ENCODE results near the gene SRD5A3.

DNA sequence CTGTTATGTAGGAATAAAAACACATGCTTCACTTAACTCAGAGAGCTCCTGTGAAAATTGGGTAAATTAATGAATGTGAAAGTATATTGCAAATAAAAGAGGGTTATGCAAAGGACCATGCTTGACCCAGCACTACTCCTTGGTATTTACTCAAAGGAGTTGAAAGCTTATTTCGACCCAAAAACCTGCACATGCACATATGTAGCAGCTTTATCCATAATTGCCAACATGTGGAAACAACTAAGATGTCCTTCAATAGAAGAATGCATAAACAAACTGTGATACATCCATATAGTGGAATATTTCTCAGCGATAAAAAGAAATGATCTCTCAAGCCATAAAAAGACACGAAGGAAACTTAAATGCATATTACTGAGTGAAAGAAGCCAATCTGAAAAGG, 41.7 kb upstream of the SRD5A3 start:
- TF ChIP-seq, protein P1, sequence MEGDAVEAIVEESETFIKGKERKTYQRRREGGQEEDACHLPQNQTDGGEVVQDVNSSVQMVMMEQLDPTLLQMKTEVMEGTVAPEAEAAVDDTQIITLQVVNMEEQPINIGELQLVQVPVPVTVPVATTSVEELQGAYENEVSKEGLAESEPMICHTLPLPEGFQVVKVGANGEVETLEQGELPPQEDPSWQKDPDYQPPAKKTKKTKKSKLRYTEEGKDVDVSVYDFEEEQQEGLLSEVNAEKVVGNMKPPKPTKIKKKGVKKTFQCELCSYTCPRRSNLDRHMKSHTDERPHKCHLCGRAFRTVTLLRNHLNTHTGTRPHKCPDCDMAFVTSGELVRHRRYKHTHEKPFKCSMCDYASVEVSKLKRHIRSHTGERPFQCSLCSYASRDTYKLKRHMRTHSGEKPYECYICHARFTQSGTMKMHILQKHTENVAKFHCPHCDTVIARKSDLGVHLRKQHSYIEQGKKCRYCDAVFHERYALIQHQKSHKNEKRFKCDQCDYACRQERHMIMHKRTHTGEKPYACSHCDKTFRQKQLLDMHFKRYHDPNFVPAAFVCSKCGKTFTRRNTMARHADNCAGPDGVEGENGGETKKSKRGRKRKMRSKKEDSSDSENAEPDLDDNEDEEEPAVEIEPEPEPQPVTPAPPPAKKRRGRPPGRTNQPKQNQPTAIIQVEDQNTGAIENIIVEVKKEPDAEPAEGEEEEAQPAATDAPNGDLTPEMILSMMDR (IDR thresholded peaks at IDR 0.05; ENCODE audit: extremely low read depth in 1 of 2, insufficient read depth in 1 of 2, low read depth in 1 of 2, low read length in 2 of 2): no peak
- TF ChIP-seq POLR2AphosphoS5 (IDR thresholded peaks at IDR 0.05; ENCODE audit: insufficient read depth, low read depth, low read length): no peak
- no peak for TF ChIP-seq MYC (IDR thresholded peaks at IDR 0.05; ENCODE audit: low read depth, low read length)
- TF ChIP-seq POLR2A (IDR thresholded peaks at IDR 0.05; ENCODE audit: low read depth, low read length): no peak
